ENCODE results near the gene TSHR.
A peak's percentile ranks its signal among the peaks of the same experiment; 100 is the strongest.

TSHR gene

GRCh38 chr14:81144824-81145603 is 189.6 kb downstream of the TSHR start:
- DNase-seq = no peak

- no peak for DNase-seq
Measured at GRCh38 chr14:81147140-81147897, 191.9 kb downstream of the TSHR start.

DNA sequence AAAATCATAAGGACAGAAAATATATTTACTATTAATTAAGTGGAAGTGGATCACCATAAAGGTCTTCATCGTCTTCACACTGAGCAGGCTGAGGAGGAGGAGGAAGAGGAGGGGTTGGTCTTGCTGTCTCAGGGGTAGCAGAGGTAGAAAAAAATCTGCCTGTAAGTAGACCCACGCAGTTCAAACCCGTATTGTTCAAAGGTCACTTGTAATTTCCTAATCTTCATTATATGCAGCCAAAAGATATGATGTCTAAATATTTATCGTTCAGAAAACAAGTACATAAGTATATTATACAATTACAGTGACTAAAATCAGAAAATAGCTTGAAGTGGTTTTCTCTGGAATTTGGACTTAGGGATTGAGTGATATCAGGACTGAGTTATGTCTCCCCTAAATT is 193.2 kb downstream of the TSHR start:
- no peak for DNase-seq

DNA sequence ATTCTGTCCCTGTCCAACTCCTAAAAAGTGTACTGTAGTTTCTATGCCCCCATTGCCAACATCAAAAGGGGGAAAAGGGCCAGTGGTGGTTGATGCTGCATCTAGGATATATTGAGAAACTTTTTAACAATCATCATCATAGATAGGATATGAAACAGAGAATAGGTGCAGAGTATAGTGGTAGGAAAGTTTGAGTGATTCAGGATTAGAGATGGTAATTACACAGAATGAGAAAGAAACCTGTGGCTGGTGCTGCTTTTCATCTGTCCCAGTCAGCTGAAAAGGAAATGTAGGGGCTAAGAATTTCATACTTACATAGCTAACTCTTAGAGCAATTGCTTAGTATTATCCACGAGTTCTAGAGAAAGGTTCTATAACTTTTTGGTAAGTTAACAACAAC is 197.8 kb downstream of the TSHR start:
- no peak for DNase-seq

- peak; percentile 78 for DNase-seq
Measured at GRCh38 chr14:81157431-81157830, 202.0 kb downstream of the TSHR start.

- DNase-seq = no peak
Measured at GRCh38 chr14:81161088-81161487, 205.7 kb downstream of the TSHR start.

- no peak for DNase-seq
Measured at GRCh38 chr14:81161749-81162148, 206.3 kb downstream of the TSHR start.

DNA sequence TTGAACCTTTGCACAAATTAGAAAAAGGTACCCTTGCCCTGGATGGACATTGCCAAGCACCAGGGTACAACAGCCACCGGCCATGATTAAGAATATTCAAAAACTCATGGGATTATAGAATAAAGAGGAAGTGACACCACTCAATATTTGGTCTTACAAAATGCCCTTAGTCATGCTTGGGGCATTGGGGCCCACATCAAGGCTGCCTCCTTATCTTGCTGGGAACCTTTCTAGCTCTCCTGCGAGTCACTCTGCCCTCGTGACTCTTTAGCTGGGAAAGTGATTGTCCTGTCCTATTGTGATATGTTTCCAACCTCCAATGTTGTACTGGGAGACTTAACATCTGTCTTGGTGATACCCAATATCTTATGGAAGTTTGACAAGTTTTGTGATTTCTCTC is 207.5 kb downstream of the TSHR start:
- peak; percentile 88 for DNase-seq

- DNase-seq = peak; percentile 75
Measured at GRCh38 chr14:81164167-81164774, 208.8 kb downstream of the TSHR start.

DNA sequence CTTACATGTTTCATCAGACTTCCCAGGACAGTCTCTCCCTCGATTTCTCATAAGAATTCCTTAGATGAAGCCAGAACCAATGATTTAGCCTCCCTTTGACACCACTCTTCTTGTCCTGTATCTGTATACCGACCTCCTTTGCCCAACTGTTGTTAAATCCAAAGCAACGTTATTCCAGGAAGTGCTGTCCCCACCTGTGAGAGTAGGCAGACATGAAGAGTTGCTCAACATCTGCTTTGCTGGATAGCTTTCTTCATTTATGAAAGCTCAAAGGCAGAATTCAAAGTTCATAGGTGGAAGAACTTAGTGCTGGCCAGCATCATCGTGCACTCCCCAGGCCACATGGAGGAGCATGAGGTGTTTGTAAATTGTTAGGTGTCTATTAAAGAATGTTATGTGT is 209.8 kb downstream of the TSHR start:
- DNase-seq = no peak

GRCh38 chr14:81166121-81166520 is 210.7 kb downstream of the TSHR start:
- DNase-seq = no peak

DNA sequence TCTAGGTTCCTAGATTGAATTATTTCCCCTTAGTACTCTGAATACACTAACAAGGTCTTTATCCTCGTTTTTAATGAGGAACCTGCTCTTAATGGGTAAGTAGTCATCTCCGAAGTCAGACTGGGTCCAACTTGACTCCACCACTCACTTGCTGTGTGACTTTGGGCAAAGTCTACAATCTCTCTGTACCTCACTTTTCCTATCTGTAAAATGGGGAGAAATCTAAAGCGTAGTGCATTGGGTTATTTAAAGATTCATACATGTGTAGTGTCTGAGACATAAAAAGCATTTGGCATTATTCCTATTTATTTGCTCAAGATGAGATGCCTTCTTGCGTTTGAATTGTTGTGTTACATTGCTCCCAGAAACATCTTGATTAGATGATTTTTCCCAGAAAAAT is 213.8 kb downstream of the TSHR start:
- DNase-seq = no peak

DNA sequence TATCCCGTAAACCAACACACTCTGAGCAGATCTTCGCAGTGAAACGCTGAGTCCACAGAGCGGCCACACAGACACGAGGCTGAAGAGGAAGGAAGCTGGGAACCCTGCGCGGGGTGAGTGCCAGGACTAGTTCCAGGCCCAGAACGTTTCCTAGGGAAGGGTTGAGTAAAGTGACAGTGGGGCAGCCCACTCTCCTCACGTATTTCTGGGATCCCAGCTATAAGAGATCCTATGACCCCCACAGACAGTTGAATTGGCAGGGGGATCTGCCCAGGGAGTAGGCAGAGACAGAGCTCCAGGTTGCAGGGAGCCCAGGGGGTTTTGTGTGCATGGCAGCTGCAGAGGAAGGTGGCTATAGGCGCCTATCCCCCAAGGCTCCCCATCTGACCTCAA is 214.3 kb downstream of the TSHR start:
- DNase-seq = peak; percentile 60

DNA sequence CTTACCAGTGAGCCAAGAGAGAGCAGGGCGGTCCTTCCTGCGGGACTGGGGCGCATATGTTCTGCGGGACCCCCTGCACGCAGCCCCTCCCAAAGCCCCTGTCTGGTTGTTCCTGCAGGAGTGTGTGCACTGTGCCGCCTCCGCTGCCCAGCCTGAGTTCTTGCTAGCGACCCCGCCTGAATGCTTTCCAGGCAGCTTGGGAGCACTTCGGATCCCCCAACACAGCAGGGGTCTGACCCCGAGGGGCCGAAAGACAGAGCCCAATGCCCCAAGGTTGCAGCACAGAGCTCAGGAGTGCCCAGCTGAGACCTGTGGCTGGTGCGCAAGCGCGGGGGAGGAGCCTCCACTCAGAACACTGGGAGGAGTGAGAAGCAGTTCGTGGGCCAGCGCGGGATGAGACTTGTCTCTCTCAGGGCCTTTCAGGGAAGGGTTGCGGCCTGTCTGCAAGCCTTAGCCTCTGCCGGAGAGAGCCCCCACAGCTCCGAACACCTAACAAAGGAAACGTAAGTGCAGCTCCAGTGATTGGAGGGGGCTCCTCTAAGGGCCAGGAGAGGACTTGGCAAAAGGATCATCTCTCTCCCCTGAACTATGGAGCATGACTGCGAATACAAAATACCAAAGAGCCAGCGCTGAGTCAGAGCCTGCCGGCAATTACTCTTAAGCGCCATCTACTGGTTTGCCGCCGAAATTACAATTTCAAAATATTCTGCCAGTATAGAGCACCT is 214.8 kb downstream of the TSHR start:
- peak; percentile 87 for DNase-seq

DNA sequence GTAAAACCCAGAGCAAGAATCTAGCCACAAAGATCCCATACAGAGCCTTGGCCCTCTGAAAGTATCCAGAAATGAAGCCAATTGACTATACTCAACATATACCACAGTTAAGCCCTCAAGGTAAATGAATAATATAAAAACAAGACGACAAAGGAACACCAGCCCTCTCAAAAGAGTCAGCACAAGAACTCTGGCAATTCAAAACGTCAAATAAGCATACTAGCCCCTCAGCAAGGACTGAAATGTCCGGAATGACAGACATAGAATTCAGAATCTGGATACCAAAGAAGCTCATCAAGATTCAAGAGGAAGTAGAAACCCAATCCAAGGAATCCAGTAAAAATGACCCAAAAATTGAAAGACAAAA is 215.4 kb downstream of the TSHR start:
- no peak for DNase-seq

- peak; percentile 48 for DNase-seq
Measured at GRCh38 chr14:81172353-81172752, 216.9 kb downstream of the TSHR start.

- DNase-seq = no peak
Measured at GRCh38 chr14:81172881-81173280, 217.5 kb downstream of the TSHR start.

- DNase-seq = peak; percentile 91
Measured at GRCh38 chr14:81176241-81176640, 220.8 kb downstream of the TSHR start.

GRCh38 chr14:81177225-81177624 is 221.8 kb downstream of the TSHR start:
- DNase-seq = no peak

DNA sequence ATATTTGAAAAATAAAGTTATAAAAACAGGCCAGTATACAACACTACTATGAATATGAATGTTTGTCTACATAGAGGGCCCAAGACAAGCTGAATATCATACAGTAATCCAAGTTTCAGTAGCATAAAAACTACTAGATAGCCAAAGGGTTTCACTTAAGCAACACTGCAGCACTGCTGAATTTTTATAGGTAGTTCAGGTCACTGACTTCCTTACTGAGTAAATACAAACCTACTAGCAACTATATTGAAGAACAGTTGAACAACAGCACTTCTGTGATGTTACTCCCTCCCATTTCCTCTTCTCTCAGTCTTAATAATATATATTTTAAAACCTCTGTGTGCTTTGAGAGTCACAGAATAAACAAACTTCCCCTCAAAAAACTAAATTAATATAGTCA is 222.6 kb downstream of the TSHR start:
- no peak for DNase-seq

- DNase-seq = peak; percentile 26
Measured at GRCh38 chr14:81179631-81180030, 224.2 kb downstream of the TSHR start.

- no peak for DNase-seq
Measured at GRCh38 chr14:81187832-81188522, 232.6 kb downstream of the TSHR start.

DNA sequence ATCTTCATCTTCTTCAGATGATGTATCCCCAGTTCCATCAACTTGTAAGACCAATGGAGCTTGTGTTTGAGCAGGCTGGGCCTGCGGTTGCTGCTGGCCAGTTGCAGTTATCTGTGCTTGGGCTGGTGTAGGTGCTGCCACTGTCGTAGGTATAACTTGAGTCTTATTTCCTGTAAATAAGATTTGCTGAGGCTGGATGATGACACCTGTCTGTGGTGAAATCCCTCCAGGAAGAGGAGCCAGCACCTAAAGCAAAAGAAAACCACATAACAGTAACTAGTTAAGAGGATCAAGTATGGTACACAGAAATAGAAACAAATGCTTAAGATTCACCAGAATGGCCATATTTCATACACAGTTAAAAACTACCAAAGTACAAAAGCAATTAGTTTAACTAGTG is 237.2 kb downstream of the TSHR start:
- DNase-seq = no peak
